GM19328 (cell line): ENCODE results near the gene ARSI.

Source experiments
- ATAC-seq: cut with Tn5 transposase; IDR thresholded peaks from one replicate; pipeline ENCODE4 v1.9.1; 2021; ENCODE audit warnings: mild to moderate bottlenecking, moderate library complexity; ENCODE audit not compliant: unreplicated experiment

Gene ARSI

GRCh38 chr5:150295172-150295634, 7.5 kb downstream of the ARSI start:
- ATAC-seq, result no peak

- no peak for ATAC-seq
These were observed 8.1 kb downstream of the ARSI start for GRCh38 chr5:150294551-150295071.

- ATAC-seq, result no peak
These were observed 9.4 kb downstream of the ARSI start for GRCh38 chr5:150293091-150293941.

GRCh38 chr5:150291388-150292385, 11.0 kb downstream of the ARSI start:
- ATAC-seq, result no peak

GRCh38 chr5:150289551-150290390, 12.9 kb downstream of the ARSI start, which contains the start of gene CAMK2A:
TSS of gene CAMK2A (minus strand) at chr5:150289773. CDS start at chr5:150289625, 148 bp downstream.
- no peak for ATAC-seq

GRCh38 chr5:150288791-150289190, 13.9 kb downstream of the ARSI start:
- no peak for ATAC-seq

- no peak for ATAC-seq
These were observed 14.3 kb downstream of the ARSI start for GRCh38 chr5:150288361-150288760.

GRCh38 chr5:150286820-150287219, 15.9 kb downstream of the ARSI start:
- ATAC-seq, result no peak

- no peak for ATAC-seq
These were observed 17.6 kb downstream of the ARSI start for GRCh38 chr5:150285114-150285513.

- no peak for ATAC-seq
These were observed 18.4 kb downstream of the ARSI start for GRCh38 chr5:150284311-150284710.

- ATAC-seq, result no peak
These were observed 18.8 kb downstream of the ARSI start for GRCh38 chr5:150283904-150284303.

- no peak for ATAC-seq
These were observed 20.7 kb downstream of the ARSI start for GRCh38 chr5:150281987-150282386.

- no peak for ATAC-seq
These were observed 23.2 kb downstream of the ARSI start for GRCh38 chr5:150279330-150280020.

- no peak for ATAC-seq
These were observed 23.8 kb downstream of the ARSI start for GRCh38 chr5:150278916-150279315.

GRCh38 chr5:150278046-150278730, 24.5 kb downstream of the ARSI start:
- ATAC-seq, result no peak

GRCh38 chr5:150277043-150277442, 25.7 kb downstream of the ARSI start:
- no peak for ATAC-seq

GRCh38 chr5:150274811-150275210, 27.9 kb downstream of the ARSI start:
- no peak for ATAC-seq

- no peak for ATAC-seq
These were observed 30.2 kb downstream of the ARSI start for GRCh38 chr5:150272531-150272930.

- ATAC-seq, result no peak
These were observed 30.8 kb downstream of the ARSI start for GRCh38 chr5:150271923-150272322.
